RPMI8226 (cell line): ENCODE data around the gene CYFIP1.

ENCODE experiments used
- DNase-seq: peaks from one replicate; pipeline ENCODE4 v3.0.0-alpha.2; 2015

The CYFIP1 gene

DNA sequence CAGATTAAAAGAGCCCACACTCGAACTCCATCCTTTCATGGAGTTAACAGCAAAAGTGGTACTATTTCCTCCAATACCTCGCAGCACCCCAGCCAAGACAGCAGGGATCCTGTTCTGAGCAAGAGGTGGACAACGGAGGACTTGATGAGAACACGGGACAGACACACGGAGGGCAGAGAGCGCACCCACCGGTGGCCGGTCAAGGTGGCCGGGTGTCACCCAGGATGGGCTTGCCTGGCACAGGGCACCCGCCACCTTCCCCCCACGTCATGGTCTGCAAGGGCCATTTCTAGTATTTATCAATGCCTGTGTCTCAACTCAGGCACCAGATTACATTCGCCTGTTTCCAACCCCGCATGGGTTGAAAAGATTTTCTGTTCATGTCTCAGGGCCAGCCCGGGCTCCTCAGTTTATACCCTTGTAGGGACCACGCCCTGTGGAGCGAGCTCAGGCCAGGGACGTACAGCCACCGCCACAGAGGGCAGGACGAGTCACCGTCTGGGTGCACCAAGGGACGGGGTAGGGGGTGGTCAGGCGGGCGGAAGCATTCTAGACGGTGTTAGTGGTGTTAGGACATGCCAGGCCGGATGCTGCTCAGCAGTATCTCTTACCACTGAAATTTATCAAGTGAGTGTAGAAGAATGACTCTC lies 64.2 kb downstream of the CYFIP1 start:
- DNase-seq = no peak

- no peak for DNase-seq
These were observed 66.4 kb downstream of the CYFIP1 start for GRCh38 chr15:22913646-22914380.

- DNase-seq = no peak
These were observed 67.9 kb downstream of the CYFIP1 start for GRCh38 chr15:22912256-22912655.

GRCh38 chr15:22911306-22911705 lies 68.9 kb downstream of the CYFIP1 start:
- DNase-seq = no peak

GRCh38 chr15:22908830-22909229 lies 71.3 kb downstream of the CYFIP1 start:
- DNase-seq = no peak

DNA sequence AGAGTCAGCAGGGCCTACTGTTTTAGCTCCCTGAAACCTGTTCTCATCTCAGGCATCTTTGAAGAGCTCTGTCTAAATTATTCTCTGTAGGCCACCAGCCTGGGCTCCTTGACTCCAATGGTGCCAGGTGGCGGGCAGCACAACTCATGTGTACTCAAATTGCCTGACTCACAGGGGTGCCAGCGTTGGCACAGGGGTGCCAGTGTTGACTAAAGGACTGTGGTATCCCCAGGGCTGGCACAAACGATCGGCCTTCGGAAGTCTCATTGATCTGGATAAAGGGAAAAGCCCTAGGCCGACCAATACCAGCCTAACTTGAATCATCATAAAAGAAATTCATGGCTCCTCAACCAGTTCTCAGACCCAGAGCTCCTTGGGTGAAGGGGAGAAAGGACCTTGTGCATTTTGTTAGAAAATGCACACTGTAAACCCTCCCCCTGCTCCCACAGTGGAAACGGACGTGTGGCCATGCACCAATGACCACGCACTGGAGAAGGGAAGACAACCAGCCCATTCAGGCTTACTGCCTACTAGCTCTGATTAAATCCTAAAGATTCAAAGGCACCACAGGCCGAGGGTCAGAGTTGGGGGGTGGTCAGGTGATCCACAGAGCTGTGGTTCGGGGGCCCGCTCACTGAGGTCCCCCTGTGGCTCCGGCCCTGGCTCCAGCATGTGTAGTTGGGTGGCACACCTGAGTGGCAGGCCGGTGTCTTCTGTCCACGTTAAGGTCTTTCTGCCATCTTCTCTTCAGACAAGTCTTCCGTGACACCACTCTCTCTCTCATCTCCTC lies 72.8 kb downstream of the CYFIP1 start:
- no peak for DNase-seq

GRCh38 chr15:22904736-22905135 lies 75.4 kb downstream of the CYFIP1 start:
- no peak for DNase-seq

GRCh38 chr15:22903961-22904534 lies 76.1 kb downstream of the CYFIP1 start:
- DNase-seq = no peak

DNA sequence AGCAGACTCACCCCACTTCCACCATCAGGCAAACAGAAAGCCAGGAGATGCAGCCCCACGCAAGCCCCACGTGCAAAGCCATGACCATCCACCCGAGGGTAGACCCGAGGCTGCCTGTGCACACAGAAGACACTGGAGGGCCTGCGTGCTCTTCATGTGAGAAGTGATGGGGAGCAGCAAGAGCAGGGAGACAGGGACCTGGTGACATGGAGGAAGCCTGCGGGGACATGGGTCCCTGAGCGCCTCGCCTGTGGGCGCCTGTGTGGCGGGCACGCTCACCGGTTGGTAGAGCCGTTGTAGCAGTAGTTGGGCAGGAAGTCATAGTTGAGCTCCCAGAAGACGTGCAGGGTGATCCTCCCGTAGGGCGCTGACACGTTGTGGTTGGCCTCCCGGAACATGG lies 76.7 kb downstream of the CYFIP1 start:
- no peak for DNase-seq

DNA sequence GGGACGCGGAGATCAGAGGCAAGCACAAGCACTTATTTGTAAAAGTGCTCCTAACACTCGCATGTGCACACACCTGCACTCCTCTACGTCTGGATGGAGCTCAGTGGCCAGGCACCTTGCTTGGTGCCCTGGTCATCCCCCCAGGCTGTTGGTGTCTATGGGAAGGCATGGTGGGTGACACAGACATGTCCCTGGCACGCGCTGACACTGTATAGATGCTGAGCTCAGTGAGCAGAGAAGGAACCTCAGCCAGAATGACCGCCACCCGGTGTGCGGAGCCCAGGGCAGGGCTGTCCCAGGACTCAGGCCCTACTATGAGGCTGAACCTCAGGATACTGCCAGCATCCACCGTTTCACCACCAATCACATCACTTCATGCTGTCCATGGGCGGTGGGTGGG lies 77.2 kb downstream of the CYFIP1 start:
- DNase-seq = no peak

DNA sequence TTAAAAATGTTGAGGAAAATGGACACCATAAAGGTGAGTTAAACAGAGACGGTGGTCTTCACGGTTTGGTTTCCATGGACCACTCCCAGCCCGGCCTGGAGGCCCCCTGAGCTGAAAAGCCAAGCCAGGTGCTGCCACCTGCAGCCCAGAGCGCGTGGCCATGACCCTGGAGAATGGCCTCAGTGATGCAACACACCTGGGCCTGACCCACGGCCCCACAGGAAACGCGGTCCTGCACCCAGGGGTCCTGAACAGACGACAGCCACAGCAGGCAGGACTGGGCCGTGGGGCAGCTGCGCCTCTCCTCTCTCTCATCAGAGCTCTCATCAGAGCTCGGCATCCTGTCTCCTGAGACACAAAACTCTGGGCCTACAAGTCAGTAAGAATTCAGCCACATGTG lies 77.6 kb downstream of the CYFIP1 start:
- no peak for DNase-seq

GRCh38 chr15:22902046-22902445 lies 78.1 kb downstream of the CYFIP1 start:
- DNase-seq = no peak

- DNase-seq = no peak
These were observed 84.5 kb downstream of the CYFIP1 start for GRCh38 chr15:22895465-22896190.

DNA sequence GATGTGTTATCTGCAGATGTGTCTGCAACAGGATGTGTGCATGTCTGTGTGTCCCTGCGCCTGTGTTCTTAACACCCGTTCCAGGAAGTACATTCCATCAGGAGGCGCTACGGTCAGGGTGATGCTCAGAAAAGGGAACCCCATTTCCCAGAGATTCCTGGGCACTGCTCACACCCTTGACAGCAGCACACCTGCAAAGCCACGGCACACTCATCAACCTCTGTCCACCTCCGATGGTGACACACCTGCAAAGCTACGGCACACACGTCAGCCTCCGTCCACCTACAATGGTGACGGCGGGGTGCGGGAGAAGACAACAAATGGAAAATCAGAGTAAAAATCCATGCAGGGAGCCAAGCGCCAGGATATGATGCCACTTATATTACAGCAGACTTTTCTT lies 86.3 kb downstream of the CYFIP1 start:
- DNase-seq = no peak

GRCh38 chr15:22893081-22893480 lies 87.1 kb downstream of the CYFIP1 start:
- no peak for DNase-seq

DNA sequence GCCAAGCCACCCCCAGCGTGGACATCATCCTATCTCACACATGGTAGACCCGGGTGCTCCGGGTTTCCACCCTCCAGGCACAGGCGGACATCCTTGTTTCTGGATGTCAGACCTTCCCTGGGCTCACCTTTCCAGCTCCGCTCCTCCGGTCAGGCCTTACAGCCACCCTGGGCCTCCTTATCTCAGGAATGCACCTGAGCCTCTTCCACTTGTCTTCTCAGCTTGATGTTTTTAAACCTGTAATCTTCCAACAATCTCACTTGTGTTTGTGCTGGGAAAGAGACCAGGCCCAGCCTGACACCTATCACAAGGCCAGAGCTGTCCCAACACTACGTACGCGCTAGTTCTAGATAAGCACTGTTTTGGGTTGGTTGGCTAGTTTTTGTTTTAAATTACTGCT lies 87.8 kb downstream of the CYFIP1 start:
- no peak for DNase-seq

- no peak for DNase-seq
These were observed 88.5 kb downstream of the CYFIP1 start for GRCh38 chr15:22891426-22892210.

DNA sequence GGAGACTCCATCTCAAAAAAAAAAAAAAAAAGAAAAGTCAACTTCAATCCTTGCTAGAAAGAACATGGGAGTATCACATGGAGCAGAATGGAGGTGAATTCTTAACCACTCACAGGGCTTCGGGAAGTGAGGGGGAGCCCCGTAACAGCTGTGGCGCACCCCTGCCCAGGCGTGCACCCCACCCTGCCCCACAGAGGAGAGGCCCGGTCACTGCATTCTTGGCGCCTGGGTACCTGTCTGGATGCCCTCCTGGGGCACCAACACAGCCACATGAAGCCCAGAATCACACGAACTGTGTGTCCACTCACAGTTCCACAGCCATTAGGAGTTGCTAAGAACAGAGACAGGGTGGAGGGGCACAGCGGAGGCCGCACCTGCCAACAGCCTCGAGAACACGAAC lies 89.9 kb downstream of the CYFIP1 start:
- no peak for DNase-seq

DNA sequence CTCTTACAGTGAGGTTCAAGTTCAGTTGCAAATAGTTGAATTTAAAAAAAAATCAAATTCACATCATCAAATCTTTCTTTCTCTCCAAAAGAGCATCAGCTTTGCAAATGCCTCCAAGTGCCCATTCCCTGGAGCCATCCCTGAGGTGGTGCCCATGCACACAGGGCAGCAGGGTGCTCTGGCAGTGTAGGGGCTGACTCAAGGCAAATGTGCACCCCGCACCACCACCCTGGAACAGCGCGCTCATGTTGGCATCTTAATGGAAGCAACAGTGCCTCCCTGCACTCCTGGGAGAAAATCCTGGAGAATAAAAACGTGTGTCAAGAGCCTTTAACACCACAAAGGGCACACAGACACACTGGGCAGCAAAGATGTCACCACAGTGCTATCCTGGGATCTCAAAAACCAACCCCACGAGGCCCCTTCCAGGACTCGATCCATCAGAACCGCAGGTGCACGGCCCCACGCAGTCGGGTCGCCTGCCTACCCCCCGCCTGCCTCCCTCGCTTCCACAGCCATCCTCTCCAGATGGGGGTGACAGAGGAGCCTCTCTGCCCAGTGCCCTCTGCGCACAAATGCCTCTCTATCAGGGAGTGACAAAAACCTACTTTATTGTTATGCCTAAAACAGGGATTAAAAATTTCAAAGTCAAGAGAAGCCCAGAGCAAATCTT lies 90.9 kb downstream of the CYFIP1 start:
- no peak for DNase-seq

GRCh38 chr15:22888120-22888859 lies 91.9 kb downstream of the CYFIP1 start:
- no peak for DNase-seq
